ENCODE data around the gene PDGFD.

The PDGFD gene

DNA sequence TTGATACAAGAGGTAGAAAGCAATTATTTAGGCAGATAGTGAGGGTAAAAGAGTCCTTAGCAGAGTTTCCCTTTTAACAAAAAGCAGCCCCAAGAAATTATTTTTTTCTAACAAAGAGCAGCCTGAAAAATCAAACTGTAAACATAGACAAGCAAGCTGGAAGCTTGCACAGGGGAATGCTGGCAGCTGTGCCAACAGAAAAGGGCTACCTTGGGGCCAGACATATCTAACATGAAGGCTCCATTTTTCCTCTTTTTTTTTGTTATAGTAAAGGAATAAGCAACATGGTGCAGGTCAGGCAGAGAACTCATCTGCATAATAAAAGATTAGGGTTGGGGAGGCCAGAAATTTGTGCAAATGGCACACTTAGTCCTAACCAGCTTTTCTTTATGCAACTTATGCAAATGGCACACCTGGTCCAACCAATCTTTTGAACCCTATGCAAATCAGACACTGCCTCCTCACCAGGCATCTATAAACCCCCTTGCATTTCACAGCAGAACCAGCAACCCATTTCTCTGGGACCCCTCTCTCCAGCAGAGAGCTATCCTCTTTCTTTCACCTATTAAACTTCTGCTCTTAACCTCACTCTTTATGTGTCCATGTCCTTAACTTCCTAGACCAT is 41.8 kb downstream of the PDGFD start:
- H3K9ac ChIP-seq (ENCODE audit: low read length): no peak overlapping the region
- H3K27ac ChIP-seq (ENCODE audit: low read length): no peak overlapping the region
- H3K79me2 ChIP-seq (ENCODE audit: low read length): no peaks in the 10 kb centered on the region
- H4K20me1 ChIP-seq (ENCODE audit: insufficient read depth, low read length): no peaks in the 10 kb centered on the region
- peaks cover 17% of the 10 kb centered on the region for H3K27me3 ChIP-seq (ENCODE audit: low read depth, low read length)
- no peaks in the 10 kb centered on the region for H3K9me3 ChIP-seq (ENCODE audit: insufficient read depth, low read length)
- H3K4me2 ChIP-seq (ENCODE audit: low read length): no peak overlapping the region
- TF ChIP-seq EZH2phosphoT487 (IDR thresholded peaks at IDR 0.05; ENCODE audit: low read depth): no peak
- TF ChIP-seq, protein P1, sequence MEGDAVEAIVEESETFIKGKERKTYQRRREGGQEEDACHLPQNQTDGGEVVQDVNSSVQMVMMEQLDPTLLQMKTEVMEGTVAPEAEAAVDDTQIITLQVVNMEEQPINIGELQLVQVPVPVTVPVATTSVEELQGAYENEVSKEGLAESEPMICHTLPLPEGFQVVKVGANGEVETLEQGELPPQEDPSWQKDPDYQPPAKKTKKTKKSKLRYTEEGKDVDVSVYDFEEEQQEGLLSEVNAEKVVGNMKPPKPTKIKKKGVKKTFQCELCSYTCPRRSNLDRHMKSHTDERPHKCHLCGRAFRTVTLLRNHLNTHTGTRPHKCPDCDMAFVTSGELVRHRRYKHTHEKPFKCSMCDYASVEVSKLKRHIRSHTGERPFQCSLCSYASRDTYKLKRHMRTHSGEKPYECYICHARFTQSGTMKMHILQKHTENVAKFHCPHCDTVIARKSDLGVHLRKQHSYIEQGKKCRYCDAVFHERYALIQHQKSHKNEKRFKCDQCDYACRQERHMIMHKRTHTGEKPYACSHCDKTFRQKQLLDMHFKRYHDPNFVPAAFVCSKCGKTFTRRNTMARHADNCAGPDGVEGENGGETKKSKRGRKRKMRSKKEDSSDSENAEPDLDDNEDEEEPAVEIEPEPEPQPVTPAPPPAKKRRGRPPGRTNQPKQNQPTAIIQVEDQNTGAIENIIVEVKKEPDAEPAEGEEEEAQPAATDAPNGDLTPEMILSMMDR (IDR thresholded peaks at IDR 0.05; ENCODE audit: low read depth, low read length): no peak
- no peak overlapping the region for H3K4me3 ChIP-seq (ENCODE audit: low read length)
- H3K36me3 ChIP-seq (replicated peaks; ENCODE audit: low read depth, low read length): no peaks in the 10 kb centered on the region
- H2AFZ ChIP-seq (ENCODE audit: low read depth, low read length): no peak overlapping the region
- H3K4me1 ChIP-seq (ENCODE audit: low read length): peaks cover 28% of the 10 kb centered on the region

DNA sequence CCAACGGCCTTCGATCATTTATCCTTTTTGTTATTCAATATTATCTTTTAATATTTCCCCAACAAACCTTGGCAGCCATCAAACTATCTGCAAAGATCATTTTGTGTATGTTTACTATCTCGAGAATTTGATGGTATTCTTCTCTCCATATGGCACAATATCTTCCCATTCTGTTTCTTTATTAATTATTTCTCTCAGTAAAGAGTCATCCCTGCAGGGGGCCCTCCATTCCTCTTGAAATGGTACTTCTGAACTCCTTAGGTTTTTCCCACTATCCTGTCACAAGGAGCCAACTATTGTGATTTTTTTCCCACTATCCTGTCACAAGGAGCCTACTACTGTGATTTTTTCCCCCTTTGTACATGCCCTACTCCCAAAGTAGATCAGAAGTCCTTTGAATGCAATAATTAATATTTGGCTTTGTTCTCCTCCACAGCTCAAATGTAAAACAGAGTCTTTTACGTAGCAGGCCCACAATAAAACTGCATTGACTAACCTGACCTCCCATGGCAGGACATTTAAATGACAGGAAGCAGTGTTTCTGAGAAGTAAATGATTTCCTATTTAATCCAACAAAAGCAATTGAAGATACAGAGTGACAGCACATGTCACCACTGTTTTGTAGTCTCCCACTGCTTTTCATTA is 43.3 kb downstream of the PDGFD start:
- Histone ChIP-seq H3K27ac (ENCODE audit: low read length) (no peak overlapping the region), H4K20me1 (ENCODE audit: insufficient read depth, low read length) (no peaks in the 10 kb centered on the region), H3K36me3 (replicated peaks; ENCODE audit: low read depth, low read length) (no peaks in the 10 kb centered on the region)

DNA sequence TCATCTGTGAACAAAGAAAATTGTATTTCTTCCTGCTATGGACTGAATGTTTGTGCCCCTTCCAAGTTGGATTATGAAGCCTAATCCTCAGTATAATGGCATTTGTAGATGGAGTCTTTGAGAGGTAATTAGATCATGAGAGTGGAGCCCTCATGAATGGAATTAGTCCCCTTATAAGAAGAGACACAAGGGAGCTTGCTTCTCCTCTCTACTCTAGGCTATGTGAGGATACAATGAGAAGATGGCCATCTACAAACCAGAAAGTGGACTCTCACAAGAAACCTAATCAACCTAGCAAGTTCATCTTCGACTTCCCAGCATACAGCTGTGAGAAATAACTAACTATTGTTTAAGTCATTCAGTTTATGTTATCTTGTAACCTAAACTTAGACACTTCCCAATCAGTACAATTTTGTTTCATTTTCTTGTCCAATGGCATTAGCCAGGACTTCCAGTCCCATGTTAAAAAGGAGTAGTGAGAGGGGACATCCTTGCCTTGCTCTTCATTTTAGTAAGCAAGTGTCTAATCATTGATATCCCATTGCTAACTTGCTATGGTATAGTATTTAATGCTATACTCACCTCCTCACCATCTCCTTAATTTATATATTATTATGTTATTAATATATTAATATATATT is 45.7 kb downstream of the PDGFD start:
- TF ChIP-seq, protein P1 (IDR thresholded peaks at IDR 0.05; ENCODE audit: low read depth, low read length): no peak
- TF ChIP-seq EZH2phosphoT487 (IDR thresholded peaks at IDR 0.05; ENCODE audit: low read depth): no peak
- Histone ChIP-seq H3K4me3 (ENCODE audit: low read length) (no peak overlapping the region), H4K20me1 (ENCODE audit: insufficient read depth, low read length) (no peaks in the 10 kb centered on the region)

More for the DNA sequence above, 43.3 kb downstream of the PDGFD start:
- Histone ChIP-seq H2AFZ (ENCODE audit: low read depth, low read length) (no peak overlapping the region), H3K27me3 (ENCODE audit: low read depth, low read length) (peaks cover 3% of the 10 kb centered on the region; the same call in 1 of the 2 replicates), H3K9me3 (ENCODE audit: insufficient read depth, low read length) (no peaks in the 10 kb centered on the region), H3K4me2 (ENCODE audit: low read length) (no peak overlapping the region), H3K79me2 (ENCODE audit: low read length) (no peaks in the 10 kb centered on the region), H3K4me1 (ENCODE audit: low read length) (peaks cover 23% of the 10 kb centered on the region), H3K9ac (ENCODE audit: low read length) (no peak overlapping the region), H3K4me3 (ENCODE audit: low read length) (no peak overlapping the region)
- TF ChIP-seq EZH2phosphoT487 (IDR thresholded peaks at IDR 0.05; ENCODE audit: low read depth): no peak
- TF ChIP-seq, protein P1 (IDR thresholded peaks at IDR 0.05; ENCODE audit: low read depth, low read length): no peak; the same call in 1 of the 2 replicates

DNA sequence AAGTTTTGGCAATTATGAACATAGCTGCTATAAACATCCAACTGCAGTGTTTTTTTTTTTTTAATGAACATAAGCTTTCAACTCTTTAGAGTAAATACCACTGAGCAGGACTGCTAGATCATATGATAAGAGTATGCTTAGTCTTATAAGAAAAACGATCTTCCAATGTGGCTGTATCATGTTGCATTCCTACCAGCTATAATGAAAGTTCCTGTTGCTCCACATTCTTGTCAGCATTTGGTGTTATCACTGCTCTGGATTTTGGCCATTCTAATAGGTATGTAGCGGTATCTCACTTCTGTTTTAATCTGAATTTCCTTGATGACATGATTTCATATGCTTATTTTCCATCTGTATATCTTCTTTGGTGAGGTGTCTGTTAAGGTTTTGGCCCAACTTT is 50.4 kb downstream of the PDGFD start:
- Histone ChIP-seq H3K27me3 (ENCODE audit: low read depth, low read length) (no peaks in the 10 kb centered on the region), H2AFZ (ENCODE audit: low read depth, low read length) (no peak overlapping the region), H3K9ac (ENCODE audit: low read length) (no peak overlapping the region), H3K4me1 (ENCODE audit: low read length) (no peaks in the 10 kb centered on the region), H3K9me3 (ENCODE audit: insufficient read depth, low read length) (no peaks in the 10 kb centered on the region), H3K36me3 (replicated peaks; ENCODE audit: low read depth, low read length) (no peaks in the 10 kb centered on the region), H3K27ac (ENCODE audit: low read length) (no peak overlapping the region), H3K4me2 (ENCODE audit: low read length) (no peak overlapping the region), H3K79me2 (ENCODE audit: low read length) (no peaks in the 10 kb centered on the region), H4K20me1 (ENCODE audit: insufficient read depth, low read length) (no peaks in the 10 kb centered on the region), H3K4me3 (ENCODE audit: low read length) (no peak overlapping the region)
- no peak for TF ChIP-seq EZH2phosphoT487 (IDR thresholded peaks at IDR 0.05; ENCODE audit: low read depth)
- TF ChIP-seq, protein P1 (IDR thresholded peaks at IDR 0.05; ENCODE audit: low read depth, low read length): no peak

More for the DNA sequence above, 45.7 kb downstream of the PDGFD start:
- no peak overlapping the region for H3K9ac ChIP-seq (ENCODE audit: low read length)
- no peaks in the 10 kb centered on the region for H3K36me3 ChIP-seq (replicated peaks; ENCODE audit: low read depth, low read length)
- H2AFZ ChIP-seq (ENCODE audit: low read depth, low read length): no peak overlapping the region
- H3K4me2 ChIP-seq (ENCODE audit: low read length): no peak overlapping the region
- H3K4me1 ChIP-seq (ENCODE audit: low read length): no peaks in the 10 kb centered on the region; the same call in 1 of the 2 replicates
- no peaks in the 10 kb centered on the region for H3K9me3 ChIP-seq (ENCODE audit: insufficient read depth, low read length)
- no peak overlapping the region for H3K27ac ChIP-seq (ENCODE audit: low read length)
- H3K79me2 ChIP-seq (ENCODE audit: low read length): no peaks in the 10 kb centered on the region
- no peaks in the 10 kb centered on the region for H3K27me3 ChIP-seq (ENCODE audit: low read depth, low read length)

Data from OCI-LY3 (cell line).